GM19468 (cell line): ENCODE results near the gene TTC23.
"Not testable (repeated sequence)": the region's sequence is repeated elsewhere in the genome, so short reads cannot be mapped to it uniquely, and the experiment has no call there.

ENCODE experiments used
- ATAC-seq: cut with Tn5 transposase; IDR thresholded peaks from one replicate; pipeline ENCODE4 v1.9.1; 2021; ENCODE audit warnings: mild to moderate bottlenecking, moderate library complexity, moderate number of reproducible peaks; ENCODE audit not compliant: unreplicated experiment; ENCODE audit errors: extremely low read depth

Gene TTC23

DNA sequence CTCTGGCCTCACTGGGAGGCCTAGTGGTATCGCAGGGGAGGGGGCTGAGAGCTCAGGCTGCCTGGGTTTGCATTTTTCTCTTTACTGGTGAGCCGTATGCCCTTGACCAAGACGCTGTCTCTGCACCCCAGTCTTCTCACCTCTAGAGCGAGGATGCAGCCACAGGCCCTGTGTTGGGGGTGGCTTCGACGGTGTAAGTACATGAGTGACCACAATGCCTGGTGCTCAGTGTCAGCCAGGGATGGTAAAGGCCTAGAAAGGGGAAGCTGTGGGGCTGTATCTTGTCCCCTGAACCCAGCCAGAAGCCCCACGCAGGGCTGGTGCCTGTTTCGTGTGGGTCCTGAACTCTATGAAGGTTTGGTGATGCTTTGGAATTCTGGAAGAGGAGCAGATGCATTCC lies 124.7 kb downstream of the TTC23 start:
- no peak for ATAC-seq

DNA sequence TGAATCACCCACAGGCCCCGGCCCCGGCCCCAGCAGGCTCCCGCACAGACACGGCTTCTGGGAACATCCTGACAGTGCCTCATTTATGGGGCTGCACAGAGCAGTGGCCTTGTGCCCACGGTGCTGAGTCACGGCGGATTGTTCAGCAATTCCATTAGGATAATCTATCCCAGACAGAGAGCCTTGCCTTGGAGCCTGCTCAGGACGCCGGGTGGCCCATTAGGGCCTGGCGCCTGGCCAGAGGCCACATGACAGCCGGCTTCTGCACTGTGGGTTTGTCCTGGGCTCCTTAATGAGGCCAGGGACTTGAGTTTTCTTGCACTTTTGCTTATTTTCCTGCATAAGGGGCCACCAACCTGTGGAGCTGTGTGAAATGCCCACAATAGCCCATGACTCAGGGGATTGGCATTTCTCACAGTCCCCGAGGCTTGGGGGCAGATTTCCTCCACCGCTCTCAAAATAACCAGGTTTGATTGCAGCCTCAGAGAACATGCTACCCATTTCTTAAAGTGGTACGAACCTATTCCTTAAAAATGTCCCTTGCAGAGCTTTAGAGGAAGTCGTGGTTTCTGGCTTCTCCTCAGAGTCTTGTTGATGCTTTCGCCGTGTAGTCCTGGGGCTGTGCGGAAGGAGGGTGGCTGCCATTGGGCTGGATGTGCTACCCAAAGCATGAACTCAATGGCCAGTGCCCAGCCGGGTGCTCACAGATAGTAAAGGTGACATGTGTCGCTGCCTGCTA lies 125.5 kb downstream of the TTC23 start:
- no peak for ATAC-seq

GRCh38 chr15:99122831-99123712 lies 126.3 kb downstream of the TTC23 start:
- ATAC-seq, result no peak

DNA sequence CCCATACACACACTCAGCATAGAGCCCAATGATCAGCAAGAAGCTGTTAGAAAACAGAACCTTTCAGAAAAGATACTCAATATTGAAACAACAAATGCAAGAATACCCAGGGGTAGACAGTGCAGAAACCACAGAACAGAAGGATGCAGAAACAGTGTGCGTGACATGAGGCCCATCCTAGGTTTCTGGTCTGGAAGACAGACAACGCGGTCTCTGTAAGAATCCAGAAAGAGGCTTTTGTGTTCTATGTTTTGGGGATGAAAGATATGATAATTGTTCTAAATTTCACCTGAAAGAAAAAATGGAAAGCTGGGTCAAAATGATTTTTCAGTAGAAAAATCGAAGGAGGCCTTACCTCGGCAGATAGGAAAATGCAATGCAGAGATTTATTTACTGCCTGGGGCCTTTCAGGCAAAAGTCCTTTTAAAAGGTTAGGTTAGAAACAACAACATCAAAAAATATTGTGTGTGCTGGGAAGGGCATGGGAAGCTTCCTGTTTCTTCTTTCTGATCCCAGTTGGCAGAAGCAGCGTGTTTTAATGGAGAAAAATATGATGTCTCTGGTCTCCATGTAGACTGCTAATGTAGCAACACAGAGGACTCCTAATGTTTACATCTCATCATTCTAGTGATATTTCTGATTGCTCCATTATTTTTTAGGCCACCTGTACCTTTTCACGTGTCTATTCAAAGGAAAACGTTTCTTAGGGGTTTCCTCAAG lies 127.5 kb downstream of the TTC23 start:
- no peak for ATAC-seq

DNA sequence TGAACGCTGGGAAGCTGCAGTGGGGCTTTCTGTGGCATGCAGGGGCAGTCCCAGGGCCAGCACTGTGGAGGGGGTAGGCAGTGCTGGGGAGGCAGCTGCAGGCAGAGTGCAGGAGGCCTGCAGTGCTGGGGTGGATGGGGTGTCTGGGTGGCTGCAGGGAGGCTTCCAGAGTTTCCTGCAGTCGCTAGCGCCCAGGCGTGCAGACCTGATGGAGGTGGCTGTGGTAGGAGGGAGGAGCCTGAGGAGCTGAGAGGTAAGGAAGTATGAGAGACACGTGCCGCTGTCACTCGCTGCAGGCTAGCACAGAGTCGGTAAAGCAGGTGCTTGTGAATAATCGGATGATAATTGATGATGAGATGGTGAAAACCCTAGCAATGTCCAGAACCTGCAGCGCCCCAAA lies 128.2 kb downstream of the TTC23 start:
- ATAC-seq, result no peak

GRCh38 chr15:99120050-99120777 lies 129.2 kb downstream of the TTC23 start:
- ATAC-seq, result no peak

DNA sequence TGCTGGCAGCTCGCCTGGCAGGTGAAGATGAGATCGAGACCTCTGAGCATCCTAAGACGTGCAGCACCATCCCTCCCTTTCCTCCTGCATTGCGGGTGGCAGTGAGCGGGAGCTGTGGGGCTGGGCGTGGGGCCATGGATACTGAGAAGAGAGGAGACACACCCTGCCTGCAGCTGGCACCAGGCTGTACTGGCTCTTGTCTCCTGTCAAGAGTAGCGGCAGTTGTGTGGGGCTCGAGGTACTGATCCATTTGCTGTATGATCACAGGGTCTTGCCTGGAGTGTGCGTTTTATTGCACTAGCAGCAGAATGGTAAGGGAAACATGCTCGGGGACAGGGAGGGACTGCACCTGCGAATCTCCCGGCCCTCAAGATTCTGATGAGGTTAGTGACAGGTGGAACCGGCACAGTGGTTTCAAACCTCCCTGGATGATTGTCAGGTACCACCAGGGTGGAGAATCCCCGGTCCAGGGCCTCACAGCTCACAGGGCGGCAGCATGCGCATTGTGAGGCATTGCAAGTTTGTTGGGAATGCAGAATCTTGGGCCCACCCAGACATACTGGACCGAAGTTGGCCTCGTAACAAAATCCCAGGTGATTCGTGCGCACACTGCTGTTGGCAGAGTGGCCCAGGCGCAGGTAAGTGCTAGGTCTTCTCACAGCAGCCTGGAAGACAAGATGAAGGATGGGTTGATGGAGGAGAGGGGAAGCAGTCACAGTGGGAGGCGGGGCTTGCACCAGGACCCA lies 130.4 kb downstream of the TTC23 start:
- no peak for ATAC-seq

DNA sequence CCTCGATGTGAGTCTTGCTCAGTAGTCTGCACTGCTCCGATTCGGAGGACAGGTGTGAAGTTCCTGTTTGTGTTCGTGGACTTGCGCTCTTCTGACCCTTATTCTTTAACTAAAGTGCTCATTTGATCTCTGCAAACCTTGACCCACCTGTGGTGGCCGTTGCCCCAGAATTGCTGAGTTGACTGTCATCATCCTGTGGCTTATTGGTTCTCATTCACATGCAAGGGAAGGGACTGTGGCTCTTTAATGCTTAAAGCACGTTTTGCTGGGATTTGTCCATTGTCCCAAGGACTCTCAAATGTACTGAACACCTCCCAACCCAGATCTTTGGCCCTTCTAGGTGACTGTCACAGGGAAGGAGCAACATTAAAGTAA lies 131.1 kb downstream of the TTC23 start:
- ATAC-seq, result no peak

- no peak for ATAC-seq
Measured at GRCh38 chr15:99117563-99118257, 131.7 kb downstream of the TTC23 start.

- ATAC-seq, result no peak
Measured at GRCh38 chr15:99117111-99117510, 132.3 kb downstream of the TTC23 start.

DNA sequence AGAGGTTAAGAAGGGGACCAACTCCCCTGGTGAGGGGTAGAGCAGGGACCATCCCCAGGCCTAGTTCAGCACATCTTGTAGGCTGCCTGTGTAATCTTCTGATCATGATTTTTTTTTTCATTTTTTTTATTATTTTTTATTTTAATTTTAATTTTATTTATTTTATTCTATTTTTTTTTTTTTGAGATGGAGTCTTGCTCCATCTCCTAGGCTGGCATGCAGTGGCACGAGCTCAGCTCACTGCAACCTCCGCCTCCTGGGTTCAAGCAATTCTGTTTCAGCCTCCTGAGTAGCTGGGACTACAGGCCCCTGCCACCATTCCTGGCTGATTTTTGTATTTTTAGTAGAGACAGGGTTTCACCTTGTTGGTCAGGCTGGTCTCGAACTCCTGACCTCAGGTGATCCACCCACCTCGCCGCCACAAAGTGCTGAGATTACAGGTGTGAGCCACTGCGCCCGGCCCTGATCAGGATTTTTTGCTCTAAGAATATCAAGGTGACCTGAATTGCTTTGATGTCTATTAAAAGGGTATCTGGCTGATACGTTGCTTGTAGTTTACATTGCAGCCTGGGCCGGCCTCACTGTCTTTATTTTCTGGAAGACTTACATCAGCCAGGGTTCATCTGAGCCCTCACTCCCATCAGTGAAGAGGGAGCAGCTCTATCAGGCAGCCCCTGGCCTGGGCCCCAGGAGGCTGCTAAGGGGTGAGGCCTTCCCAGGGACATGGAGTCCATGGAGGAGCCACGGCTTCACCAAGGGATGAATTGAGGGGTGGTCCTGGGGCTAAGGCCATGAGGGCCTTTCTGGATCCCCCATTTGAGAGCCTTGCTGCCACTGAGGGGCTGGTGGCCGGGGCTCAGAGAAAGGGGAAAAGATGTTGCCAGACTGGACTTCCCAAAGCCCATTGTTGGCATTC lies 133.8 kb downstream of the TTC23 start:
- ATAC-seq, result no peak

DNA sequence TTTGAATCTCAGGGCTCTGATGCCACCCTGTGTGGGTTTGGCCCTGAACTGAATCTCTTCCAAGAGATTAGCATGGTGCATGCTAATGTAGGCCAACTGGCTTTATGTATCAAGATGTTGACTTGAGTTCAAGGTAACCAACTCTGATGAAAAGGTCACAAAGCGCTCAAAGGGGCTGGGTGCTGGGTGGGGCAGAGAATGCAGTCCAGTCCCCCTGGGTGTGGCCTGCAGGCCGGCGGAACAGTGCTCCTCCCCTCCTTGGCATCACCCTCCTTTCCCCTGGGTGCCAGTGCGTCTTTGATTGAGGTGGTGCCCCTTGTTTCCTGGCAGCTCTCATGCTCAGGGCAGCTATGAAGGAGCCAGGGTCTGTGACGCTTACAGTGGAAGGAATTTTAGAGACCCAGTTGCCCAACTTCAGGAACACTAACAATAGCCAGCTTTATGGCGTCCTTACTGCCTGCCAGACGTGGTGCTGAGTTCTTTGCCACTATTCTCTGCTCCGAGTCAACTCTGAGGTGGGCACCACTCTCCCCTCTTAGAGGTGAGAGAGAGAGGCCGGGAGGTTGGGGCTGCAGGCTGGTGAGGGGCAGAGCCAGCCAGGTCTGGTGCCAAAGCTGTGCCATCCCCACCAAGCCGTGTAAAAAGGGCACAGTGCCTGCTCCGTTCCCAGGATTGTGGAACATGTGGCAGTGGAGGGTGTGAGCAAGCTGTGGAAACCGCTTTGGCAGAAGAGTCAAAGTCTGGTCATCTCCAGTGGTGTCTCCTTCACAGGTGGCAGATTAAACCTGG lies 134.7 kb downstream of the TTC23 start:
- no peak for ATAC-seq

DNA sequence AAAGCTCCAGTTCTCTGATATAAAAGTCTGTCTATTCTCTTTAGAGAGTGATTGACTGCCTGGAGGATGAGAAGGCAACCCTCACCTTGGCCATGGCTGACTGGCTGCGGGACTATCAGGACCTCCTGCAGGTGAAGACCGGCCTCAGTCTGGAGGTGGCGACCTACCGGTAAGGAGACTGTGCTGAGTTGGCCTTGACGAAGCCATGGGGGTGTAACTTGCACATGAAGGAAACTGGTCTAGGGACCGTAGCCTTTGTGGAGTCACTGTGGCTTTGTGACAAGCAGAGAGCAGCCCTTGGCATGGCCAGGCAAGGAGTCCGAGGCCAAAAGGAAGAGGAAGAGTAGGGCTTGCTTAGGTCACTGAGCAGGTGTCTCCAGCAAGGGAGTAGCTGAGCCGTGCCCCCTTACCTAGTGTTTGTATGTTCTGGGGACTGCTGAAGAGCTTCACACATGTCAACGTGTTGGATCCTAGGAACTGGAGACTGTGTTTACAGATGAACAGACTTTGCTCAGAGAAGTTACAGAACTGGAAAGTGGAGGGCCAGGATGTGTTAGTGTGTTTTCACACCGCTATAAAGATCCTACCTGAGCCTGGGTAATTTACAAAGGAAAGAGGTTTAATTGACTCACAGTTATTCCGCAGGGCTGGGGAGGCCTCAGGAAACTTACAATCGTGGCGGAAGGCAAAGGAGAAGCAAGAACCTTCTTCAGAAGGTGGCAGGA lies 135.7 kb downstream of the TTC23 start:
- no peak for ATAC-seq

- not testable (repeated sequence) for ATAC-seq
Measured at GRCh38 chr15:99111641-99112040, 137.7 kb downstream of the TTC23 start.

GRCh38 chr15:99110581-99111320 lies 138.6 kb downstream of the TTC23 start:
- no peak for ATAC-seq

- no peak for ATAC-seq
Measured at GRCh38 chr15:99110093-99110492, 139.3 kb downstream of the TTC23 start.
